22Rv1 (cell line): Measurements from ENCODE around the gene ZNF500.

Source experiments
- H3K27ac ChIP-seq: fragments of 450-650 bp; 2 replicates; pipeline ENCODE4 v1.5.1; 2017
- CTCF ChIP-seq: fragments of 450-650 bp; IDR thresholded peaks from 2 replicates; pipeline ENCODE4 v1.5.1; 2017; ENCODE audit warnings: mild to moderate bottlenecking
- ZFX ChIP-seq: fragments of 450-650 bp; IDR thresholded peaks from 2 replicates; pipeline ENCODE4 v1.6.1; 2017; ENCODE audit warnings: antibody characterized with exemption, borderline replicate concordance

Gene ZNF500

GRCh38 chr16:4766875-4767628 lies at the start of gene ZNF500:
TSS of gene ZNF500 (minus strand) at chr16:4767162. CDS start at chr16:4765978, 1,184 bp downstream.
- no peak for TF ChIP-seq CTCF
- TF ChIP-seq ZFX = no peak
- H3K27ac ChIP-seq = peak within 1 kb of the TSS; percentile 91

GRCh38 chr16:4814542-4815173 lies 47.7 kb upstream of the ZNF500 start:
- H3K27ac ChIP-seq = no peak overlapping the region
- TF ChIP-seq ZFX = no peak
- TF ChIP-seq CTCF = no peak

- TF ChIP-seq CTCF (no peak), ZFX (no peak)
- no peak overlapping the region for H3K27ac ChIP-seq
These were observed 47.1 kb upstream of the ZNF500 start for GRCh38 chr16:4814046-4814445.

- no peak for TF ChIP-seq ZFX
- no peak for TF ChIP-seq CTCF
- no peak overlapping the region for H3K27ac ChIP-seq
These were observed 46.5 kb upstream of the ZNF500 start for GRCh38 chr16:4813251-4814003.

- TF ChIP-seq CTCF = no peak
- no peak for TF ChIP-seq ZFX
- H3K27ac ChIP-seq = no peak overlapping the region
These were observed 44.8 kb upstream of the ZNF500 start for GRCh38 chr16:4811773-4812172.

- H3K27ac ChIP-seq = no peak overlapping the region
These were observed 44.3 kb upstream of the ZNF500 start for GRCh38 chr16:4811242-4811641.

More at GRCh38 chr16:4811242-4811641, 44.3 kb upstream of the ZNF500 start:
- no peak for TF ChIP-seq ZFX
- no peak for TF ChIP-seq CTCF
